Superior temporal gyrus (tissue), 1 donor: ENCODE data around the gene ANLN.
"Not testable (repeated sequence)": the region's sequence is repeated elsewhere in the genome, so short reads cannot be mapped to it uniquely, and the experiment has no call there.

Experiments
- DNase-seq: peaks from one replicate; pipeline ENCODE4 v3.0.0-alpha.2; 2016; ENCODE audit errors: extremely low spot score

The ANLN gene

GRCh38 chr7:36466001-36466400 lies 76.3 kb downstream of the ANLN start:
- not testable (repeated sequence) for DNase-seq

- no peak for DNase-seq
Observed at GRCh38 chr7:36468370-36469101, 78.9 kb downstream of the ANLN start.

GRCh38 chr7:36469236-36469635 lies 79.6 kb downstream of the ANLN start:
- no peak for DNase-seq

- DNase-seq: no peak
Observed at GRCh38 chr7:36472141-36472729, 82.6 kb downstream of the ANLN start.

- peak; percentile 77 for DNase-seq
Observed at GRCh38 chr7:36473454-36474282, 84.0 kb downstream of the ANLN start.

GRCh38 chr7:36474283-36475010 lies 84.8 kb downstream of the ANLN start:
- DNase-seq: no peak

- no peak for DNase-seq
Observed at GRCh38 chr7:36475011-36475342, 85.3 kb downstream of the ANLN start.

GRCh38 chr7:36475381-36475780 lies 85.7 kb downstream of the ANLN start:
- no peak for DNase-seq

GRCh38 chr7:36478745-36479144 lies 89.1 kb downstream of the ANLN start:
- DNase-seq: no peak

GRCh38 chr7:36483853-36484252 lies 94.2 kb downstream of the ANLN start:
- peak; percentile 83 for DNase-seq

- DNase-seq: no peak
Observed at GRCh38 chr7:36484265-36484664, 94.6 kb downstream of the ANLN start.

- peak; percentile 65 for DNase-seq
Observed at GRCh38 chr7:36486336-36486735, 96.7 kb downstream of the ANLN start.

- peak; percentile 94 for DNase-seq
Observed at GRCh38 chr7:36487756-36488336, 98.2 kb downstream of the ANLN start.

GRCh38 chr7:36488672-36489071 lies 99.0 kb downstream of the ANLN start:
- not testable (repeated sequence) for DNase-seq

- DNase-seq: no peak
Observed at GRCh38 chr7:36490419-36490830, 100.8 kb downstream of the ANLN start.

GRCh38 chr7:36491317-36491716 lies 101.7 kb downstream of the ANLN start:
- no peak for DNase-seq

- DNase-seq: no peak
Observed at GRCh38 chr7:36496576-36496975, 106.9 kb downstream of the ANLN start.

GRCh38 chr7:36497176-36497575 lies 107.5 kb downstream of the ANLN start:
- DNase-seq: not testable (repeated sequence)

- no peak for DNase-seq
Observed at GRCh38 chr7:36497775-36498174, 108.1 kb downstream of the ANLN start.
